CD14-positive monocyte (primary cell): ENCODE data around the gene NNMT. TPM values are rescaled to one million over a fixed set of nuclear protein-coding genes. Genes with fewer than 3 reads are reported as not detected.

Source experiments
- DNase-seq, 3 donors: peaks; one replicate each; pipeline ENCODE4 v3.0.0-alpha.2; 2011 to 2022
- H2AFZ ChIP-seq: 2 replicates; pipeline ENCODE4 v1.6.0; 2012; ENCODE audit warnings: mild to moderate bottlenecking, low read depth, low read length, inconsistent platforms; ENCODE audit not compliant: insufficient read depth, poor library complexity, severe bottlenecking
- H3K27ac ChIP-seq, 2 donors: 1 replicate in 1 of 2; 2 replicates in 1 of 2; pipeline ENCODE4 v1.5.1; 2012 to 2013; ENCODE audit warnings: low read length in 2 of 2, control low read depth in 1 of 2, inconsistent platforms in 1 of 2, low read depth in 1 of 2, mild to moderate bottlenecking in 1 of 2
- H3K27me3 ChIP-seq, 2 donors: one replicate each; pipeline versions ENCODE4 v1.6.0 to v1.6.1; 2011 to 2013; ENCODE audit warnings: low read length in 2 of 2; ENCODE audit not compliant: control insufficient read depth in 2 of 2, insufficient read depth in 2 of 2
- H3K36me3 ChIP-seq, 2 donors: replicated peaks in 1 of 2; 1 replicate in 1 of 2; 2 replicates in 1 of 2; pipeline versions ENCODE4 v1.5.1 to v1.6.1; 2012 to 2013; ENCODE audit warnings: low read length in 2 of 2, control low read depth in 1 of 2, inconsistent platforms in 1 of 2, mild to moderate bottlenecking in 1 of 2; ENCODE audit not compliant: insufficient read depth in 2 of 2, control insufficient read depth in 1 of 2
- H3K4me1 ChIP-seq, 2 donors: 1 replicate in 1 of 2; 2 replicates in 1 of 2; pipeline versions ENCODE4 v1.5.1 to v1.6.1; 2012 to 2013; ENCODE audit warnings: low read length in 2 of 2, control low read depth in 1 of 2, inconsistent platforms in 1 of 2, mild to moderate bottlenecking in 1 of 2, moderate library complexity in 1 of 2; ENCODE audit not compliant: insufficient read depth in 2 of 2, control insufficient read depth in 1 of 2
- H3K4me2 ChIP-seq: replicated peaks from 2 replicates; pipeline ENCODE3; 2012; ENCODE audit warnings: low read length, moderate library complexity, mild to moderate bottlenecking; ENCODE audit not compliant: poor library complexity, severe bottlenecking; ENCODE audit errors: extremely low read depth
- H3K4me3 ChIP-seq, 3 experiments: fragments of 200-600 bp in 1 of 3; sonication (generic) in 1 of 3; replicated peaks in 1 of 3; 1 replicate in 2 of 3; 2 replicates in 1 of 3; pipeline ENCODE4 v1.5.1; 2011 to 2013; ENCODE audit warnings: low read length in 3 of 3, mild to moderate bottlenecking in 3 of 3, control low read depth in 2 of 3, low read depth in 2 of 3, inconsistent platforms in 1 of 3, moderate library complexity in 1 of 3
- H3K79me2 ChIP-seq: 2 replicates; pipeline ENCODE4 v1.6.0; 2012; ENCODE audit warnings: mild to moderate bottlenecking, control low read depth, inconsistent platforms, low read length, moderate library complexity; ENCODE audit not compliant: insufficient read depth
- H3K9ac ChIP-seq: 2 replicates; pipeline ENCODE4 v1.6.0; 2017; ENCODE audit warnings: low read length, mild to moderate bottlenecking; ENCODE audit not compliant: insufficient read depth, poor library complexity, severe bottlenecking
- H3K9me3 ChIP-seq, 2 donors: replicated peaks in 1 of 2; 1 replicate in 1 of 2; 2 replicates in 1 of 2; pipeline versions ENCODE4 v1.5.1 to v1.6.1; 2012 to 2013; ENCODE audit warnings: low read length in 2 of 2, control low read depth in 1 of 2; ENCODE audit not compliant: control insufficient read depth in 1 of 2, insufficient read depth in 1 of 2
- H4K20me1 ChIP-seq: 2 replicates; pipeline ENCODE4 v1.6.0; 2012; ENCODE audit warnings: mild to moderate bottlenecking, low read length, control low read depth, moderate library complexity; ENCODE audit not compliant: insufficient read depth
- H3K27ac Mint-ChIP-seq, 7 donors: one replicate each; pipeline ENCODE4 v1.8.0; 2020; ENCODE audit warnings: mild to moderate bottlenecking in 7 of 7, mixed read lengths in 7 of 7, moderate library complexity in 6 of 7, inconsistent platforms in 2 of 7
- H3K27me3 Mint-ChIP-seq, 3 donors: one replicate each; pipeline ENCODE4 v1.8.0; 2021 to 2022; ENCODE audit warnings: low read depth in 3 of 3, mild to moderate bottlenecking in 3 of 3, mixed read lengths in 3 of 3, moderate library complexity in 3 of 3, inconsistent platforms in 1 of 3
- H3K36me3 Mint-ChIP-seq, 2 donors: one replicate each; pipeline ENCODE4 v1.8.0; 2020; ENCODE audit warnings: mixed read lengths in 2 of 2, inconsistent platforms in 1 of 2, mild to moderate bottlenecking in 1 of 2
- H3K4me1 Mint-ChIP-seq: one replicate; pipeline ENCODE4 v1.8.0; 2020; ENCODE audit warnings: mild to moderate bottlenecking, mixed read lengths
- H3K4me3 Mint-ChIP-seq, 2 donors: one replicate each; pipeline ENCODE4 v1.8.0; 2020; ENCODE audit warnings: mild to moderate bottlenecking in 2 of 2, mixed read lengths in 2 of 2, moderate library complexity in 1 of 2
- H3K9me3 Mint-ChIP-seq, 7 donors: one replicate each; pipeline ENCODE4 v1.8.0; 2020 to 2022; ENCODE audit warnings: mixed read lengths in 7 of 7, mild to moderate bottlenecking in 6 of 7, moderate library complexity in 6 of 7, inconsistent platforms in 2 of 7
- CTCF ChIP-seq: fragments of 200-600 bp; IDR thresholded peaks from one replicate; pipeline ENCODE4 v1.8.0; 2022; ENCODE audit warnings: antibody characterized with exemption, mild to moderate bottlenecking
- WGBS: methylation state at CpG from one replicate; pipeline ENCODE4 v1.1.5; 2013; ENCODE audit warnings: missing lambda C conversion rate; ENCODE audit not compliant: insufficient coverage; 5-methylcytosine and 5-hydroxymethylcytosine counted together
- intact Hi-C, 2 donors: fragments of 100-400 bp; cut with micrococcal nuclease; formaldehyde crosslinking; loops; one replicate each; pipeline versions ENCODE4 v1.15.0 to v1.15.1; 2023
- polyA plus RNA-seq, 3 donors: library from polyadenylated mRNA; depleted of rRNA in 1 of 3; unstranded in 2 of 3; stranded (reverse) in 1 of 3; fragments of 300-500 nt in 2 of 3; fragments of >200 nt in 1 of 3; fragmentation: Illumina TruSeq in 2 of 3; gene quantifications; 1 replicate in 2 of 3; 2 replicates in 1 of 3; pipeline ENCODE4 v1.2.3, GENCODE V29; 2012 to 2021

NNMT gene
- polyA plus RNA-seq, 3 donors = not detected

- Histone ChIP-seq H3K4me3 (no peak overlapping the region), H3K27ac (no peak overlapping the region), H3K4me2 (no peak overlapping the region), H3K9me3 (no peaks in the 10 kb centered on the region), H3K4me1 (no peaks in the 10 kb centered on the region), H2AFZ (no peak overlapping the region), H3K9ac (no peak overlapping the region), H3K79me2 (no peaks in the 10 kb centered on the region), H3K36me3 (no peaks in the 10 kb centered on the region), H3K27me3 (no peaks in the 10 kb centered on the region), H4K20me1 (no peaks in the 10 kb centered on the region)
- Mint-ChIP-seq H3K9me3 (peaks cover 0 to 3% (median 0%) of the 10 kb centered on the region in 7 donors), H3K27ac (peak overlapping the region in 1 of 7 donors; percentile 54), H3K4me3 (no peak overlapping the region), H3K36me3 (no peaks in the 10 kb centered on the region), H3K27me3 (peaks cover 0 to 4% (median 2%) of the 10 kb centered on the region in 3 donors), H3K4me1 (peaks cover 2% of the 10 kb centered on the region)
- TF ChIP-seq CTCF = no peak
- intact Hi-C loops = no loop called here
- no peak for DNase-seq
- WGBS = 87% methylated on average over 5 of the region's 5 CpGs
Observed at GRCh38 chr11:114291381-114291780, 4.8 kb upstream of the NNMT start.

GRCh38 chr11:114291842-114292680, 4.1 kb upstream of the NNMT start:
- Histone ChIP-seq H3K9me3 (no peaks in the 10 kb centered on the region), H3K4me3 (no peak overlapping the region), H3K4me2 (no peak overlapping the region), H3K4me1 (no peaks in the 10 kb centered on the region), H3K79me2 (no peaks in the 10 kb centered on the region), H3K9ac (no peak overlapping the region), H3K36me3 (no peaks in the 10 kb centered on the region), H3K27ac (no peak overlapping the region), H4K20me1 (no peaks in the 10 kb centered on the region), H3K27me3 (no peaks in the 10 kb centered on the region), H2AFZ (no peak overlapping the region)
- peaks cover 0 to 3% (median 0%) of the 10 kb centered on the region in 7 donors for H3K9me3 Mint-ChIP-seq
- no CpG with 5 or more reads among the region's 4 CpGs for WGBS
- intact Hi-C loops = no loop called here
- TF ChIP-seq CTCF = no peak
- H3K4me3 Mint-ChIP-seq = no peak overlapping the region
- peaks cover 0 to 4% (median 2%) of the 10 kb centered on the region in 3 donors for H3K27me3 Mint-ChIP-seq
- H3K36me3 Mint-ChIP-seq = no peaks in the 10 kb centered on the region
- no peak for DNase-seq
- peaks cover 2% of the 10 kb centered on the region for H3K4me1 Mint-ChIP-seq
- H3K27ac Mint-ChIP-seq = no peak overlapping the region
